ENCODE results near the gene PPFIA1.

Gene PPFIA1

DNA sequence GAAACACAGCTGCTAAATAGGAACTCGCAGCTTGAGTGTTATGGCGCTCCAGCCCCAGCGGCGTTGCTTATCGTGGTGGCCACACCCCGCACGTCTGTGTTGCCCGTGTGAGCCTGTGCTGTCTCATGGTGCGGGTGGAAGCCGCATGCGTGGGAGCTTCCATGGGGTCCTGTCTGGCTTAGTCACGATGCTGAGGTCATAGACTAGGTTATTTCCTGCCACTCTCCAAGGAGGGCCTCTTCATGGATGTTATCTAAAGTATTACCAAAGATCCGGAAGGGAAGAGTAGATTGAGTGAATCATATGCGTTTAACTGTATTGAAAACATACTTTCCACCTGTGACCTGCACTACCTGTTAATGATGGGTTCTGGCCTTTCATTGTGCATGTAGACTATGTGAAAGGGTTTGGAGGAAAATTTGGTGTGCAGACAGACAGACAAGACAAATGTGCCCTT lies 149.5 kb downstream of the PPFIA1 start:
- in situ Hi-C loops (cut with MboI; ENCODE audit: low sequenced_read_pairs, unreplicated experiment) = no loop called here
- DNase-seq (ENCODE audit: low spot score) = no peak
- no peak for TF ChIP-seq CTCF (IDR thresholded peaks at IDR 0.05; ENCODE audit: borderline replicate concordance, control extremely low read depth, extremely low read depth, insufficient read depth, missing control alignments)

GRCh38 chr11:70420496-70420895 lies 150.0 kb downstream of the PPFIA1 start:
- DNase-seq (ENCODE audit: low spot score) = no peak
- in situ Hi-C loops (cut with MboI; ENCODE audit: low sequenced_read_pairs, unreplicated experiment) = no loop called here
- TF ChIP-seq CTCF (IDR thresholded peaks at IDR 0.05; ENCODE audit: borderline replicate concordance, control extremely low read depth, extremely low read depth, insufficient read depth, missing control alignments) = no peak

GRCh38 chr11:70421123-70421522 lies 150.6 kb downstream of the PPFIA1 start:
- in situ Hi-C loops (cut with MboI; ENCODE audit: low sequenced_read_pairs, unreplicated experiment) = no loop called here
- TF ChIP-seq CTCF (IDR thresholded peaks at IDR 0.05; ENCODE audit: borderline replicate concordance, control extremely low read depth, extremely low read depth, insufficient read depth, missing control alignments) = peak; percentile 22
- no peak for DNase-seq (ENCODE audit: low spot score)

DNA sequence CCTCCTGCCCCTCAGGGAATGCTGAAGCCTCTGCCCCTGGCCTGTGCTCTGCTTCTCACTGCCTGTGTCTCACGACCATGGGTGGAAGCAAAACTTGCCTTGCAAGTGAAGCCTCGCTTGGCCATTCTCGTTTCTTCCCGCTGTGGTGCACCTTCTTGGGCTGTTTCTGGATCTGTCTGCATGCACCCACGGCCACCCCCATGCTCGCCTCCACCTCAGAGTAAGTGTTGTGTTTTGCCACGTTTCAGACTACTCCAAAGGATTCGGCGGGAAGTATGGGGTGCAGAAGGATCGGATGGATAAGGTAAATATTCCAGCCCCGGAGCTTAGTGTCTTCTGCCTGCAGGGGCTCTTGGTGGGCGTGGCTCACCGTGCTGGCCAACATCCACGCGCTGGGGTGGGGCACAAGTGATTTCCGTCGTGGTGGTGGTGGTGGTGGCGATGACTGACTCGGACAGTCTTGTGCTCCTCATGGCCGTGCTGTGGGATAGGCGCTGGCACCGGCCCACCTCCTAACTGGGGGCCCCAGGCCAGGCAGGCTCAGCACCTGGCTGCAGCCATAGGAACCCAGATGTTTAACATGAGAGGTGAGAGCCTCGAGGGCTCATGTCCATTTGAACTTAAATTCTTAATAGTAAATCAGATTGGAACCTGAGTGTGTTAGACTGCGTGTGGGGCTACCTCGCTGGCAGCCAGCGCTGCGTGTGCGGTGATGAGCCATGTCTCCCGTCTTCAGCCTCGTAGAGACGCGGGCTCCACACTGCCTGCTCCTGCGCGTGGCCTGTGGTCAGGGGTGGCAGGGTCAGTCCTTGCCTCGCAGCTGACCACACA lies 152.4 kb downstream of the PPFIA1 start:
- in situ Hi-C loops (cut with MboI; ENCODE audit: low sequenced_read_pairs, unreplicated experiment) = no loop called here
- TF ChIP-seq CTCF (IDR thresholded peaks at IDR 0.05; ENCODE audit: borderline replicate concordance, control extremely low read depth, extremely low read depth, insufficient read depth, missing control alignments) = no peak
- no peak for DNase-seq (ENCODE audit: low spot score)

DNA sequence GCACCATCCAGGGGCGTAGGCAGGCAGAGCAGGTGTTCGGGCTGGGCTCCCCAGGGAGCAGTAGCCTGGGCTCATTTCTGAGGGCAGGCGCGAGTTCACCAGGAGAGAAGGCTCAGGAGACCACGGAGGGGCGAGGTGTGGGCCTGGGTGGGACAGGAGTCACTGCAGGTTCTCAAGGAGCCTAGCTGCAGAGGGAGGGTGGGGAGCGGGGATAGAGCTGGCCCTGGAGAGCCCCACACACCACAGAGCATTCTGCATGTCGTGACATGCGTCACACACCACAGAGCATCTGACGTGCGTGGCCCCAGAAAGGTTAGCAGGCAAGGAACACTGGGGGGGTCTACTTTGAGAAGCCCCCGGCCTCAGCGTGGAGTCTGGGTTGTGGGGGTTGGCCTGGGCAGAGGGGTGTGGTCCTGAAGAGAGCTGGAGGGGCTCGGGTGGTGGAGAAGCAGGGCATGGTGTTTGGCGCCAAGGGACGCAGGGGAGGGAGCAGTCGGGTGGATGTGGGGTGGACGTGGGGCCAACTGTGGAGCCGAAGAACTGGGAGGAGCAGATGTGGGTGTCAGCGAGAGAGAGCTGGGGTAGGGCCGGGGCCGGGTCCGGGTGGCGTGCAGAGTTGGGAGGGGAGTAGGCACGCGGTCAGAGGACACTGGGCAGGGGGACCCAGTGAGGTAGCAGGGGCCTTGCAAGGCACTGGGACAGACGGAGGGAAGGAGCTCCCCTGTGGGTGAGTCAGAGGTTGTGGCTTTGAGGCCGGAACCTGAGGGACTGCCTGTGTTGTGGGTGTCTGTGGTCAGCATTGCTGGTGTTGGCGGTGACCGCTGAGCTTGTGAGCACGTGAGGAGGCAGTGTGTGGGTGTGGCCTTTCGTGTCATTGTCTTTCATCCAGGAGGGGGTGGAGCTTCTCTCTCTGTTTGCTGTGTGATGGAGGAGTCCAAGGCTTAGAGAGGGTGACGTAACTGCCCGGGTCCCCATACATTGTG lies 153.3 kb downstream of the PPFIA1 start:
- in situ Hi-C loops (cut with MboI; ENCODE audit: low sequenced_read_pairs, unreplicated experiment) = no loop called here
- peak; percentile 80 for DNase-seq (ENCODE audit: low spot score)
- no peak for TF ChIP-seq CTCF (IDR thresholded peaks at IDR 0.05; ENCODE audit: borderline replicate concordance, control extremely low read depth, extremely low read depth, insufficient read depth, missing control alignments)

- in situ Hi-C loops (cut with MboI; ENCODE audit: low sequenced_read_pairs, unreplicated experiment) = no loop called here
- DNase-seq (ENCODE audit: low spot score) = peak; percentile 52
- no peak for TF ChIP-seq CTCF (IDR thresholded peaks at IDR 0.05; ENCODE audit: borderline replicate concordance, control extremely low read depth, extremely low read depth, insufficient read depth, missing control alignments)
Observed at GRCh38 chr11:70424765-70425344, 154.4 kb downstream of the PPFIA1 start.
